B cell (primary cell): ENCODE results near the gene CPA5. TPM values are rescaled to one million over a fixed set of nuclear protein-coding genes. Genes with fewer than 3 reads are reported as not detected.

Source experiments
- ATAC-seq: fragments of 200-7000 bp; cut with Tn5 transposase; one replicate; pipeline ENCODE4 v1.10.0; 2021; ENCODE audit warnings: low read depth, mild to moderate bottlenecking, moderate number of reproducible peaks, moderate library complexity
- CTCF ChIA-PET: fragments of 350-600 bp; sonication (Branson Sonifier 250); formaldehyde crosslinking; loops from one replicate; lab custom pipeline; 2021; ENCODE audit warnings: antibody characterized with exemption, inconsistent platforms; lab: Charles Lee
- POLR2A ChIA-PET: fragments of 350-600 bp; sonication (Branson Sonifier 250); formaldehyde crosslinking; loops from one replicate; lab custom pipeline; 2021; ENCODE audit warnings: antibody characterized with exemption; lab: Charles Lee
- DNase-seq: peaks from one replicate; pipeline ENCODE4 v3.0.0; 2013
- H2AFZ ChIP-seq: 2 replicates; pipeline ENCODE4 v1.6.1; 2012; ENCODE audit warnings: mild to moderate bottlenecking, low read depth, low read length; ENCODE audit not compliant: insufficient read depth, poor library complexity, severe bottlenecking
- H3K27ac ChIP-seq, 2 donors: 1 replicate in 1 of 2; 2 replicates in 1 of 2; pipeline ENCODE4 v1.5.1; 2012 to 2013; ENCODE audit warnings: low read length in 2 of 2, mild to moderate bottlenecking in 2 of 2, moderate library complexity in 1 of 2
- H3K27me3 ChIP-seq, 4 experiments: fragments of 200-600 bp in 1 of 4; sonication (generic) in 1 of 4; replicated peaks in 1 of 4; 1 replicate in 2 of 4; 2 replicates in 2 of 4; pipeline versions ENCODE4 v1.6.1 to v1.7.0; 2013 to 2016; ENCODE audit warnings: low read length in 3 of 4, mild to moderate bottlenecking in 2 of 4, mixed read lengths in 1 of 4, moderate library complexity in 1 of 4; ENCODE audit not compliant: insufficient read depth in 4 of 4, control insufficient read depth in 3 of 4; ENCODE audit errors: control extremely low read depth in 1 of 4
- H3K36me3 ChIP-seq, 2 experiments: replicated peaks in 1 of 2; 1 replicate in 1 of 2; 2 replicates in 1 of 2; pipeline versions ENCODE4 v1.6.1 to v1.7.1; 2013; ENCODE audit warnings: low read length in 1 of 2; ENCODE audit not compliant: insufficient read depth in 2 of 2, control insufficient read depth in 1 of 2; ENCODE audit errors: control extremely low read depth in 1 of 2, extremely low read depth in 1 of 2
- H3K4me1 ChIP-seq, 2 donors: fragments of 200-600 bp in 1 of 2; sonication (generic) in 1 of 2; 1 replicate in 1 of 2; 2 replicates in 1 of 2; pipeline versions ENCODE4 v1.5.1 to v1.6.1; 2013 to 2017; ENCODE audit warnings: low read length in 2 of 2; ENCODE audit not compliant: control insufficient read depth in 2 of 2, insufficient read depth in 2 of 2
- H3K4me2 ChIP-seq: replicated peaks from 2 replicates; pipeline ENCODE3; 2012; ENCODE audit warnings: mild to moderate bottlenecking, low read depth, low read length; ENCODE audit not compliant: poor library complexity, severe bottlenecking
- H3K4me3 ChIP-seq, 5 experiments: fragments of 200-600 bp in 1 of 5; sonication (generic) in 1 of 5; 1 replicate in 3 of 5; 2 replicates in 2 of 5; pipeline versions ENCODE4 v1.5.1 to v1.7.0; 2011 to 2016; ENCODE audit warnings: low read length in 4 of 5, mild to moderate bottlenecking in 4 of 5, low read depth in 2 of 5, control low read depth in 1 of 5, moderate library complexity in 1 of 5; ENCODE audit not compliant: insufficient read depth in 1 of 5; ENCODE audit errors: control extremely low read depth in 1 of 5, extremely low read depth in 1 of 5
- H3K79me2 ChIP-seq: fragments of 200-600 bp; sonication (generic); one replicate; pipeline ENCODE4 v1.6.0; 2016; ENCODE audit warnings: low read length; ENCODE audit not compliant: control insufficient read depth, insufficient read depth
- H3K9ac ChIP-seq: fragments of 200-600 bp; sonication (generic); 2 replicates; pipeline ENCODE4 v1.6.1; 2017; ENCODE audit warnings: mild to moderate bottlenecking, low read length, moderate library complexity
- H3K9me3 ChIP-seq, 3 donors: one replicate each; pipeline versions ENCODE4 v1.6.1 to v1.7.1; 2013; ENCODE audit warnings: low read length in 2 of 3; ENCODE audit not compliant: control insufficient read depth in 2 of 3, insufficient read depth in 1 of 3; ENCODE audit errors: control extremely low read depth in 1 of 3
- H4K20me1 ChIP-seq: 2 replicates; pipeline ENCODE4 v1.6.0; 2012; ENCODE audit warnings: mild to moderate bottlenecking, low read length; ENCODE audit not compliant: insufficient read depth, control insufficient read depth, poor library complexity, severe bottlenecking
- H3K27ac Mint-ChIP-seq: one replicate; pipeline ENCODE4 v1.8.0; 2021; ENCODE audit warnings: mixed read lengths
- H3K27me3 Mint-ChIP-seq: one replicate; pipeline ENCODE4 v1.8.0; 2021; ENCODE audit warnings: mixed read lengths
- H3K4me1 Mint-ChIP-seq: one replicate; pipeline ENCODE4 v1.8.0; 2021; ENCODE audit warnings: mixed read lengths
- H3K4me3 Mint-ChIP-seq: one replicate; pipeline ENCODE4 v1.8.0; 2021; ENCODE audit warnings: mixed read lengths
- H3K9me3 Mint-ChIP-seq: one replicate; pipeline ENCODE4 v1.8.0; 2022; ENCODE audit warnings: mixed read lengths; ENCODE audit not compliant: insufficient read depth
- EZH2 ChIP-seq: IDR thresholded peaks from 2 replicates; pipeline ENCODE4 v1.6.1; 2012; ENCODE audit warnings: borderline replicate concordance, low read depth, mild to moderate bottlenecking, moderate library complexity, low read length; ENCODE audit not compliant: insufficient read depth, poor library complexity, severe bottlenecking
- WGBS: methylation state at CpG from one replicate; pipeline ENCODE4 v1.1.5; 2013; ENCODE audit warnings: missing lambda C conversion rate; ENCODE audit not compliant: insufficient coverage; 5-methylcytosine and 5-hydroxymethylcytosine counted together
- intact Hi-C: fragments of 100-400 bp; cut with micrococcal nuclease; formaldehyde crosslinking; loops from one replicate; pipeline ENCODE4 v1.10.0; 2022
- polyA plus RNA-seq: library from polyadenylated mRNA; depleted of rRNA; stranded (reverse); fragments of >200 nt; gene quantifications from 2 replicates; pipeline ENCODE4 v1.2.3, GENCODE V29; 2012
- total RNA-seq, 2 donors: library from RNA; stranded (reverse); fragments of 120-200 nt in 1 of 2; gene quantifications; 1 replicate in 1 of 2; 2 replicates in 1 of 2; pipeline versions ENCODE4 v1.2.3 to v1.2.4, GENCODE V29; 2013 to 2022
- TF ChIP-seq, protein P1 (sequence below): fragments of 200-600 bp; IDR thresholded peaks from one replicate; pipeline ENCODE4 v1.8.0; 2022; ENCODE audit warnings: antibody characterized with exemption, mild to moderate bottlenecking

Gene CPA5
- total and polyA plus RNA-seq, 2 donors (not counting 1 experiment from before 2014, with no cell fraction given) = not detected

DNA sequence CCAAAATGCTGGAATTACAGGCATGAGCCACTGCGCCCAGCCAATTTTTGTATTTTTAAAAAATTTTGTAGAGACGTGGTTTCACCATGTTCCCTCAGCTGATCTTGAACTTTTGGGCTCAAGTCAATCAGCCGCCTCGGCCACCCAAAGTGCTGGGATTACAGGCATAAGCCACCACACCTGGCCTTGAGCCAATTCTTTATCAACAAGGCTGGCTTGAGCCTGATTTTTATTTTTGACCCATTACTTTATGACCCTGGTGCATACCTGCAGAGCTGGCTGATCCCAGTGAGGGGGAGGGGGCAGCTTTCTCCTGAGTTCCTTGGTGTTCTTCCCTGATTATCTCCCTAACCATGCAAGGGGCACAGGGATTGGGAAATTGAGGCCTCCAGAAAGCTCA lies 19.8 kb downstream of the CPA5 start:
- no peak overlapping the region for H3K9ac ChIP-seq
- intact Hi-C loops = no loop called here
- no peak overlapping the region for H3K27ac ChIP-seq
- H3K9me3 ChIP-seq = peaks cover 0 to 6% (median 1%) of the 10 kb centered on the region in 3 donors
- H2AFZ ChIP-seq = no peak overlapping the region
- H3K79me2 ChIP-seq = no peaks in the 10 kb centered on the region
- no peaks in the 10 kb centered on the region for H3K4me1 ChIP-seq
- no peak overlapping the region for H3K4me3 ChIP-seq
- POLR2A ChIA-PET = no interaction called here
- Mint-ChIP-seq H3K4me3 (no peak overlapping the region), H3K27ac (no peak overlapping the region), H3K4me1 (no peaks in the 10 kb centered on the region), H3K9me3 (peaks cover 4% of the 10 kb centered on the region), H3K27me3 (no peaks in the 10 kb centered on the region)
- TF ChIP-seq, protein P1, sequence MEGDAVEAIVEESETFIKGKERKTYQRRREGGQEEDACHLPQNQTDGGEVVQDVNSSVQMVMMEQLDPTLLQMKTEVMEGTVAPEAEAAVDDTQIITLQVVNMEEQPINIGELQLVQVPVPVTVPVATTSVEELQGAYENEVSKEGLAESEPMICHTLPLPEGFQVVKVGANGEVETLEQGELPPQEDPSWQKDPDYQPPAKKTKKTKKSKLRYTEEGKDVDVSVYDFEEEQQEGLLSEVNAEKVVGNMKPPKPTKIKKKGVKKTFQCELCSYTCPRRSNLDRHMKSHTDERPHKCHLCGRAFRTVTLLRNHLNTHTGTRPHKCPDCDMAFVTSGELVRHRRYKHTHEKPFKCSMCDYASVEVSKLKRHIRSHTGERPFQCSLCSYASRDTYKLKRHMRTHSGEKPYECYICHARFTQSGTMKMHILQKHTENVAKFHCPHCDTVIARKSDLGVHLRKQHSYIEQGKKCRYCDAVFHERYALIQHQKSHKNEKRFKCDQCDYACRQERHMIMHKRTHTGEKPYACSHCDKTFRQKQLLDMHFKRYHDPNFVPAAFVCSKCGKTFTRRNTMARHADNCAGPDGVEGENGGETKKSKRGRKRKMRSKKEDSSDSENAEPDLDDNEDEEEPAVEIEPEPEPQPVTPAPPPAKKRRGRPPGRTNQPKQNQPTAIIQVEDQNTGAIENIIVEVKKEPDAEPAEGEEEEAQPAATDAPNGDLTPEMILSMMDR = no peak
- no peak for TF ChIP-seq EZH2
- ATAC-seq = no peak
- no peaks in the 10 kb centered on the region for H3K27me3 ChIP-seq
- no peaks in the 10 kb centered on the region for H3K36me3 ChIP-seq
- DNase-seq = no peak
- no peak overlapping the region for H3K4me2 ChIP-seq
- WGBS = 94% methylated on average over 4 of the region's 4 CpGs
- H4K20me1 ChIP-seq = no peaks in the 10 kb centered on the region
- CTCF ChIA-PET = no interaction called here

DNA sequence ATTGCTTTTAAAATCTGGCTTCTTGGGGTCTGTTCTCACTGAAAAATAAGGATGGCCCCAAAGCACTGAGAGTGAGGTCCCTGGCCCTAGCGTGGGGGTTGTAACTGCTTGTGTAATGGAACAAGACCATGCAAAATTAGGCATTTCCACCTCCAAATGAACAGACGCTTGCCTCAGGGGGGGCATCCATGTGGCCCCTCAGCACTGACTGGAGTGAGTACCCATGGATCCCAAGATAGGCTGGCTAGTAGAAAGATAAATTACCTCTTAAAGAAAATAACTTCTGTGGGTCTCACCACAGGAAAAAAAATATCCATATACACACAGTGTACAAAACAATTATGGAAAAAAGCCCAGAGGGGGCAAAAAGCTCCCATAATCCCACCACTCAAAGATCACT lies 20.5 kb downstream of the CPA5 start:
- Histone ChIP-seq H3K4me3 (no peak overlapping the region), H3K36me3 (no peaks in the 10 kb centered on the region), H3K27ac (no peak overlapping the region), H3K79me2 (no peaks in the 10 kb centered on the region), H3K4me2 (no peak overlapping the region), H3K9me3 (peaks cover 0 to 3% (median 0%) of the 10 kb centered on the region in 3 donors), H3K27me3 (no peaks in the 10 kb centered on the region), H2AFZ (no peak overlapping the region), H3K4me1 (no peaks in the 10 kb centered on the region), H4K20me1 (no peaks in the 10 kb centered on the region), H3K9ac (no peak overlapping the region)
- DNase-seq (no peak), ATAC-seq (no peak)
- intact Hi-C loops = no loop called here
- TF ChIP-seq EZH2 = no peak
- TF ChIP-seq, protein P1 = no peak
- ChIA-PET CTCF (no interaction called here), POLR2A (no interaction called here)
- Mint-ChIP-seq H3K9me3 (no peaks in the 10 kb centered on the region), H3K27me3 (no peaks in the 10 kb centered on the region), H3K4me1 (no peaks in the 10 kb centered on the region), H3K27ac (no peak overlapping the region), H3K4me3 (no peak overlapping the region)
- WGBS = 100% methylated on average over 2 of the region's 2 CpGs
